H1 (cell line): ENCODE data around the gene MRPL28. TPM values are rescaled to one million over a fixed set of nuclear protein-coding genes. Genes with fewer than 3 reads are reported as not detected.

Source experiments
- CTCF ChIA-PET: fragments of 300-600 bp; sonication (Branson Sonifier 250); formaldehyde crosslinking; loops from one replicate; lab custom pipeline; 2021; ENCODE audit not compliant: partially characterized antibody; lab: Charles Lee
- POLR2A ChIA-PET: fragments of 300-600 bp; sonication (Branson Sonifier 250); formaldehyde crosslinking; loops from one replicate; lab custom pipeline; 2021; ENCODE audit warnings: inconsistent platforms; ENCODE audit not compliant: partially characterized antibody; lab: Charles Lee
- DNase-seq, 2 experiments: peaks; one replicate each; pipeline versions ENCODE4 v3.0.0 to v3.0.0-alpha.2; 2010 to 2022; ENCODE audit warnings: low spot score in 2 of 2, low read depth in 1 of 2, mixed read lengths in 1 of 2
- FAIRE-seq: peaks from 2 replicates; lab custom pipeline; 2011; peaks lifted over from hg19 to GRCh38; lab: Jason Lieb, UNC
- H2AFZ ChIP-seq: 2 replicates; pipeline ENCODE4 v1.8.1; 2012; ENCODE audit warnings: low read length, inconsistent platforms
- H2AK5ac ChIP-seq: 2 replicates; pipeline ENCODE4 v1.6.1; 2013; ENCODE audit warnings: low read depth, low read length
- H2BK120ac ChIP-seq: replicated peaks from 2 replicates; pipeline ENCODE3; 2013; ENCODE audit warnings: low read depth, low read length, inconsistent platforms
- H2BK12ac ChIP-seq: 2 replicates; pipeline ENCODE4 v1.6.1; 2013; ENCODE audit warnings: low read depth, low read length
- H2BK15ac ChIP-seq: 2 replicates; pipeline ENCODE4 v1.6.1; 2013; ENCODE audit warnings: low read length
- H2BK20ac ChIP-seq: 2 replicates; pipeline ENCODE4 v1.6.1; 2013; ENCODE audit warnings: low read length
- H2BK5ac ChIP-seq: 2 replicates; pipeline ENCODE4 v1.6.1; 2013; ENCODE audit warnings: low read depth, low read length
- H3K14ac ChIP-seq: 2 replicates; pipeline ENCODE4 v1.6.1; 2013; ENCODE audit warnings: inconsistent platforms; ENCODE audit not compliant: insufficient read length
- H3K18ac ChIP-seq: 2 replicates; pipeline ENCODE4 v1.6.1; 2013; ENCODE audit warnings: low read length; ENCODE audit errors: extremely low read depth
- H3K23ac ChIP-seq: 2 replicates; pipeline ENCODE4 v1.6.1; 2013; ENCODE audit warnings: inconsistent platforms; ENCODE audit not compliant: insufficient read length
- H3K23me2 ChIP-seq: 2 replicates; pipeline ENCODE4 v1.6.1; 2013; ENCODE audit warnings: low read depth, low read length
- H3K27ac ChIP-seq: 2 replicates; pipeline ENCODE4 v1.6.1; 2011; ENCODE audit warnings: low read depth, low read length, inconsistent platforms
- H3K27me3 ChIP-seq, 4 experiments: replicated peaks in 1 of 4; 1 replicate in 1 of 4; 2 replicates in 3 of 4; pipeline versions ENCODE4 v1.6.1 to v1.8.1; 2011 to 2013; ENCODE audit warnings: low read length in 3 of 4, mild to moderate bottlenecking in 3 of 4, inconsistent platforms in 2 of 4, mixed read lengths in 2 of 4, moderate library complexity in 1 of 4; ENCODE audit not compliant: control insufficient read depth in 3 of 4, insufficient read depth in 3 of 4; ENCODE audit errors: extremely low read depth in 1 of 4
- H3K36me3 ChIP-seq, 4 experiments: 2 replicates each; pipeline versions ENCODE4 v1.6.1 to v1.8.1; 2011 to 2013; ENCODE audit warnings: mild to moderate bottlenecking in 4 of 4, low read length in 3 of 4, moderate library complexity in 2 of 4, control low read depth in 1 of 4, inconsistent platforms in 1 of 4; ENCODE audit not compliant: insufficient read depth in 4 of 4, control insufficient read depth in 2 of 4
- H3K4ac ChIP-seq: replicated peaks from 2 replicates; pipeline ENCODE3; 2013; ENCODE audit warnings: low read length, low read depth, mixed read lengths, inconsistent platforms; ENCODE audit not compliant: insufficient read length
- H3K4me1 ChIP-seq, 4 experiments: replicated peaks in 1 of 4; 1 replicate in 1 of 4; 2 replicates in 3 of 4; pipeline versions ENCODE4 v1.6.1 to v1.8.1; 2011 to 2013; ENCODE audit warnings: low read length in 3 of 4, inconsistent platforms in 2 of 4, mixed read lengths in 1 of 4; ENCODE audit not compliant: insufficient read depth in 4 of 4, control insufficient read depth in 3 of 4
- H3K4me2 ChIP-seq, 2 experiments: 2 replicates each; pipeline versions ENCODE4 v1.6.1 to v1.8.1; 2011 to 2013; ENCODE audit warnings: low read depth in 2 of 2, low read length in 2 of 2, control low read depth in 1 of 2, inconsistent platforms in 1 of 2, mild to moderate bottlenecking in 1 of 2; ENCODE audit not compliant: insufficient read depth in 1 of 2
- H3K4me3 ChIP-seq, 4 experiments: fragments of 200-600, 300-600 bp in 1 of 4; sonication (generic), shearing (Covaris generic), sonication (Bioruptor Twin) in 1 of 4; 2 replicates each; pipeline versions ENCODE4 v1.5.1 to v1.8.1; 2011 to 2016; ENCODE audit warnings: low read length in 4 of 4, low read depth in 3 of 4, control low read depth in 2 of 4, inconsistent platforms in 2 of 4, mild to moderate bottlenecking in 2 of 4, mixed read lengths in 1 of 4, moderate library complexity in 1 of 4; ENCODE audit not compliant: insufficient read depth in 2 of 4; ENCODE audit errors: extremely low read depth in 1 of 4
- H3K56ac ChIP-seq: replicated peaks from 2 replicates; pipeline ENCODE3; 2013; ENCODE audit warnings: low read depth, mild to moderate bottlenecking, mixed read lengths, low read length, inconsistent platforms; ENCODE audit not compliant: insufficient read length
- H3K79me1 ChIP-seq: 2 replicates; pipeline ENCODE4 v1.6.1; 2013; ENCODE audit warnings: low read depth, low read length, control low read depth
- H3K79me2 ChIP-seq, 2 experiments: 2 replicates each; pipeline versions ENCODE4 v1.6.1 to v1.8.1; 2012 to 2013; ENCODE audit warnings: low read length in 2 of 2, mild to moderate bottlenecking in 2 of 2, inconsistent platforms in 1 of 2; ENCODE audit not compliant: insufficient read depth in 2 of 2, control insufficient read depth in 1 of 2
- H3K9ac ChIP-seq, 4 experiments: replicated peaks in 1 of 4; 1 replicate in 1 of 4; 2 replicates in 3 of 4; pipeline versions ENCODE4 v1.6.1 to v1.8.1; 2011 to 2013; ENCODE audit warnings: low read depth in 3 of 4, low read length in 3 of 4, control low read depth in 2 of 4, mild to moderate bottlenecking in 2 of 4, moderate library complexity in 2 of 4, inconsistent platforms in 1 of 4; ENCODE audit errors: extremely low read depth in 1 of 4
- H3K9me3 ChIP-seq, 2 experiments: 2 replicates each; pipeline versions ENCODE4 v1.6.1 to v1.8.1; 2012 to 2013; ENCODE audit warnings: mild to moderate bottlenecking in 2 of 2, moderate library complexity in 2 of 2, control low read depth in 1 of 2, inconsistent platforms in 1 of 2, low read depth in 1 of 2, low read length in 1 of 2, mixed read lengths in 1 of 2; ENCODE audit not compliant: insufficient read depth in 2 of 2
- H4K20me1 ChIP-seq, 2 experiments: replicated peaks in 1 of 2; 2 replicates each; pipeline versions ENCODE3 to v1.8.1; 2011 to 2013; ENCODE audit warnings: inconsistent platforms in 2 of 2, low read length in 2 of 2, mild to moderate bottlenecking in 1 of 2; ENCODE audit not compliant: insufficient read depth in 2 of 2, control insufficient read depth in 1 of 2
- H4K5ac ChIP-seq: 2 replicates; pipeline ENCODE4 v1.6.1; 2013; ENCODE audit warnings: low read length, low read depth, mixed read lengths, inconsistent platforms; ENCODE audit not compliant: insufficient read length
- H4K8ac ChIP-seq: 2 replicates; pipeline ENCODE4 v1.8.0; 2013; ENCODE audit warnings: mild to moderate bottlenecking, moderate library complexity, low read length, inconsistent platforms; ENCODE audit not compliant: insufficient read depth; ENCODE audit errors: extremely low read depth
- H4K91ac ChIP-seq: replicated peaks from 2 replicates; pipeline ENCODE3; 2013; ENCODE audit warnings: low read length, mixed read lengths, inconsistent platforms; ENCODE audit not compliant: insufficient read length
- CEBPB ChIP-seq: IDR thresholded peaks from 2 replicates; pipeline ENCODE4 v1.6.1; 2012; ENCODE audit warnings: low read depth, low read length
- EGR1 ChIP-seq: IDR thresholded peaks from 2 replicates; pipeline ENCODE4 v1.6.1; 2011; ENCODE audit warnings: low read depth, low read length, borderline replicate concordance
- JUN ChIP-seq: IDR thresholded peaks from 2 replicates; pipeline ENCODE4 v1.6.1; 2011; ENCODE audit warnings: low read depth, mild to moderate bottlenecking, improper control_type of control experiment, low read length
- MAFK ChIP-seq: IDR thresholded peaks from 2 replicates; pipeline ENCODE4 v1.6.1; 2012; ENCODE audit warnings: low read depth, mild to moderate bottlenecking, improper control_type of control experiment, low read length
- SP4 ChIP-seq: IDR thresholded peaks from 2 replicates; pipeline ENCODE4 v1.6.1; 2012; ENCODE audit warnings: low read length, inconsistent platforms
- SRF ChIP-seq: IDR thresholded peaks from 2 replicates; pipeline ENCODE4 v1.6.1; 2011; ENCODE audit warnings: mild to moderate bottlenecking, low read depth, low read length, moderate library complexity
- TAF7 ChIP-seq: optimal IDR thresholded peaks from 2 replicates; pipeline ENCODE3; 2011; ENCODE audit warnings: low read depth, mild to moderate bottlenecking, inconsistent platforms, low read length, moderate library complexity, borderline replicate concordance
- TBP ChIP-seq: IDR thresholded peaks from 2 replicates; pipeline ENCODE4 v1.6.1; 2011; ENCODE audit warnings: low read depth, low read length, improper control_type of control experiment
- WGBS, 2 experiments: shearing (Covaris generic) in 1 of 2; methylation state at CpG; one replicate each; pipeline versions ENCODE4 v1.1.6 to v1.1.7; 2013 to 2015; ENCODE audit warnings: low lambda C conversion rate in 2 of 2, mixed read lengths in 2 of 2, inconsistent platforms in 1 of 2, low coverage in 1 of 2, missing lambda C conversion rate in 1 of 2; ENCODE audit not compliant: insufficient replicate concordance in 2 of 2, insufficient coverage in 1 of 2, insufficient read length in 1 of 2; ENCODE audit errors: extremely low coverage in 1 of 2, missing lambda C conversion rate in 1 of 2; 5-methylcytosine and 5-hydroxymethylcytosine counted together
- polyA plus RNA-seq, 7 experiments: library from polyadenylated mRNA; depleted of rRNA in 3 of 7; stranded (reverse) in 5 of 7; unstranded in 2 of 7; fragments of >200 nt in 5 of 7; fragments of 200-250 nt in 2 of 7; gene quantifications; 1 replicate in 5 of 7; 2 replicates in 1 of 7; 4 replicates in 1 of 7; pipeline versions ENCODE4 v1.2.1 to v1.2.3, GENCODE V29; 2011 to 2013; ENCODE audit warnings: missing spikeins in 2 of 7, mixed read lengths in 2 of 7
- total RNA-seq: library from RNA; stranded (reverse); fragmentation: NEBNext Ultra II Directional; extraction: Animal tissue kit (Norgen Biotek cat#: 25700); gene quantifications from 2 replicates; pipeline ENCODE4 v1.2.1, GENCODE V29; 2021
- TF ChIP-seq, protein P1 (sequence below): IDR thresholded peaks from 2 replicates; pipeline ENCODE4 v1.6.1; 2012; ENCODE audit warnings: low read length, inconsistent platforms
- TF ChIP-seq, protein P2 (sequence below), 3 experiments: IDR thresholded peaks; 1 replicate in 2 of 3; 2 replicates in 1 of 3; pipeline versions ENCODE4 v1.5.1 to v1.6.1; 2011; ENCODE audit warnings: low read length in 3 of 3, mild to moderate bottlenecking in 3 of 3, inconsistent platforms in 2 of 3, low read depth in 1 of 3, moderate library complexity in 1 of 3; ENCODE audit not compliant: insufficient read depth in 1 of 3; ENCODE audit errors: control extremely low read depth in 1 of 3

Gene MRPL28
- total and polyA plus RNA-seq, 2 of the 8 experiments (the other 6 are each of a cell fraction or from before 2014, with no cell fraction given), result 88.9 to 188 TPM

DNA sequence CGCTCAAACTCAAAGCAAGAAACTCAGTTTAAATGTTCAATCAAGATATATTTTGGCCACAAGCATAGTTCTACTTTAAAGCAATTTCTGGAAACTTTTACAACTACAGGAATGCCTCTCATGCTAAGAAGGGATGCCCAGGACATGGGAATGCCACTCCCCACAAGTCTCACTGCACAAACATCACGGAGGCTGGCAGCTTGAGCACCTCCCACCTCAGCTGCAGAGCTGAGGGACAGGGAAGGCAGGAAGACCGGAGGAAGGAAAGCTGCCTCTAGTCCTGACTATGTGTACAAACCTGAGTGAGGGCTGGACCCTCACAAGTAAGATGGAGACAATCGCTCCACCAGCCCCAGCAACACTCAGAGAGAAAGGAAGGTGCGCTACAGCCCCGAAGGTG, 23.1 kb downstream of the MRPL28 start:
- no peak overlapping the region for H3K4ac ChIP-seq
- no peak for DNase-seq
- H2AK5ac ChIP-seq, result no peak overlapping the region; the same call in 1 of the 2 replicates
- no peaks in the 10 kb centered on the region for H3K27me3 ChIP-seq
- H2BK12ac ChIP-seq, result no peak overlapping the region
- H3K36me3 ChIP-seq, result peaks cover 7 to 24% (median 10%) of the 10 kb centered on the region in 4 experiments; a peak in 6 of 8 replicates
- no peak overlapping the region for H2AFZ ChIP-seq
- ChIA-PET CTCF (interaction anchor here (1.0 to 2.4 kb wide), 4 partner anchors 10 to 37 kb away, joined by 3 to 12 read pairs (median 4); no protein-coding TSS in a partner anchor), POLR2A (interaction anchor here (1.5 kb wide), 1 partner anchor 16 kb away, joined by 3 read pairs; no protein-coding TSS in a partner anchor)
- no peak for FAIRE-seq
- no peak overlapping the region for H2BK120ac ChIP-seq
- H4K5ac ChIP-seq, result no peak overlapping the region
- H4K20me1 ChIP-seq, result peaks cover 19 to 42% of the 10 kb centered on the region in 2 experiments
- no peak overlapping the region for H3K23ac ChIP-seq
- no peak overlapping the region for H2BK20ac ChIP-seq
- H3K23me2 ChIP-seq, result peaks cover 2% of the 10 kb centered on the region; the same call in 1 of the 2 replicates
- no peak overlapping the region for H3K18ac ChIP-seq
- H3K4me2 ChIP-seq, result no peak overlapping the region
- peaks cover 0 to 2% (median 0%) of the 10 kb centered on the region in 4 experiments; a peak in 2 of 7 replicates for H3K4me1 ChIP-seq
- no peaks in the 10 kb centered on the region for H3K9me3 ChIP-seq
- 91% methylated on average over 6 of the region's 6 CpGs; no CpG with 5 or more reads in 1 of the 2 experiments for WGBS, 2 experiments
- H3K56ac ChIP-seq, result no peak overlapping the region
- H2BK5ac ChIP-seq, result no peak overlapping the region; the same call in 1 of the 2 replicates
- no peak overlapping the region for H4K8ac ChIP-seq
- H3K79me1 ChIP-seq, result peaks cover 40% of the 10 kb centered on the region
- H3K27ac ChIP-seq, result no peak overlapping the region
- no peak overlapping the region for H4K91ac ChIP-seq
- H3K14ac ChIP-seq, result no peak overlapping the region
- H3K4me3 ChIP-seq, result no peak overlapping the region
- H3K79me2 ChIP-seq, result peaks cover 21 to 90% of the 10 kb centered on the region in 2 experiments; a peak in 3 of 4 replicates
- no peak overlapping the region for H2BK15ac ChIP-seq
- H3K9ac ChIP-seq, result no peak overlapping the region
- TF ChIP-seq TBP (no peak), EGR1 (no peak), JUN (no peak), SP4 (no peak), TAF7 (no peak), MAFK (no peak), CEBPB (no peak), SRF (no peak)
- TF ChIP-seq, protein P1, sequence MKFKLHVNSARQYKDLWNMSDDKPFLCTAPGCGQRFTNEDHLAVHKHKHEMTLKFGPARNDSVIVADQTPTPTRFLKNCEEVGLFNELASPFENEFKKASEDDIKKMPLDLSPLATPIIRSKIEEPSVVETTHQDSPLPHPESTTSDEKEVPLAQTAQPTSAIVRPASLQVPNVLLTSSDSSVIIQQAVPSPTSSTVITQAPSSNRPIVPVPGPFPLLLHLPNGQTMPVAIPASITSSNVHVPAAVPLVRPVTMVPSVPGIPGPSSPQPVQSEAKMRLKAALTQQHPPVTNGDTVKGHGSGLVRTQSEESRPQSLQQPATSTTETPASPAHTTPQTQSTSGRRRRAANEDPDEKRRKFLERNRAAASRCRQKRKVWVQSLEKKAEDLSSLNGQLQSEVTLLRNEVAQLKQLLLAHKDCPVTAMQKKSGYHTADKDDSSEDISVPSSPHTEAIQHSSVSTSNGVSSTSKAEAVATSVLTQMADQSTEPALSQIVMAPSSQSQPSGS, result no peak
- TF ChIP-seq, protein P2, sequence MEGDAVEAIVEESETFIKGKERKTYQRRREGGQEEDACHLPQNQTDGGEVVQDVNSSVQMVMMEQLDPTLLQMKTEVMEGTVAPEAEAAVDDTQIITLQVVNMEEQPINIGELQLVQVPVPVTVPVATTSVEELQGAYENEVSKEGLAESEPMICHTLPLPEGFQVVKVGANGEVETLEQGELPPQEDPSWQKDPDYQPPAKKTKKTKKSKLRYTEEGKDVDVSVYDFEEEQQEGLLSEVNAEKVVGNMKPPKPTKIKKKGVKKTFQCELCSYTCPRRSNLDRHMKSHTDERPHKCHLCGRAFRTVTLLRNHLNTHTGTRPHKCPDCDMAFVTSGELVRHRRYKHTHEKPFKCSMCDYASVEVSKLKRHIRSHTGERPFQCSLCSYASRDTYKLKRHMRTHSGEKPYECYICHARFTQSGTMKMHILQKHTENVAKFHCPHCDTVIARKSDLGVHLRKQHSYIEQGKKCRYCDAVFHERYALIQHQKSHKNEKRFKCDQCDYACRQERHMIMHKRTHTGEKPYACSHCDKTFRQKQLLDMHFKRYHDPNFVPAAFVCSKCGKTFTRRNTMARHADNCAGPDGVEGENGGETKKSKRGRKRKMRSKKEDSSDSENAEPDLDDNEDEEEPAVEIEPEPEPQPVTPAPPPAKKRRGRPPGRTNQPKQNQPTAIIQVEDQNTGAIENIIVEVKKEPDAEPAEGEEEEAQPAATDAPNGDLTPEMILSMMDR (IDR thresholded peaks at IDR 0.05; ENCODE audit: control extremely low read depth in 1 of 3, insufficient read depth in 1 of 3, low read depth in 1 of 3, low read length in 3 of 3), result no peak
